HEK293T (cell line): ENCODE data around the gene WDR1.

Experiments used
- CTCF ChIA-PET: fragments of 350-600 bp; formaldehyde crosslinking; extraction: SDS; loops from one replicate; lab custom pipeline; 2021; ENCODE audit warnings: antibody characterized with exemption, inconsistent platforms; lab: Yijun Ruan, JAX
- POLR2A ChIA-PET: fragments of 350-600 bp; formaldehyde crosslinking; extraction: SDS; loops from one replicate; lab custom pipeline; 2020; ENCODE audit warnings: antibody characterized with exemption, inconsistent platforms; lab: Yijun Ruan, JAX
- DNase-seq: peaks from one replicate; pipeline ENCODE4 v3.0.0; 2012; ENCODE audit warnings: mixed read lengths; ENCODE audit errors: extremely low spot score
- ARNT ChIP-seq: fragments of 450-650 bp; IDR thresholded peaks from 2 replicates; pipeline ENCODE4 v1.6.1; 2017; ENCODE audit warnings: mild to moderate bottlenecking
- BHLHE40 ChIP-seq: fragments of 450-650 bp; IDR thresholded peaks from 2 replicates; pipeline ENCODE4 v1.6.1; 2016; ENCODE audit warnings: mild to moderate bottlenecking, moderate library complexity, borderline replicate concordance
- CTBP1 ChIP-seq: fragments of 450-650 bp; IDR thresholded peaks from 2 replicates; pipeline ENCODE4 v1.6.1; 2016; ENCODE audit warnings: borderline replicate concordance
- ELF4 ChIP-seq: fragments of 450-650 bp; IDR thresholded peaks from 2 replicates; pipeline ENCODE4 v1.6.1; 2017; ENCODE audit warnings: antibody characterized with exemption
- FOXA1 ChIP-seq: fragments of 450-650 bp; IDR thresholded peaks from 2 replicates; pipeline ENCODE4 v1.6.1; 2016; ENCODE audit warnings: mild to moderate bottlenecking
- FOXK2 ChIP-seq: fragments of 450-650 bp; IDR thresholded peaks from 2 replicates; pipeline ENCODE4 v1.6.1; 2016; ENCODE audit warnings: mild to moderate bottlenecking
- FOXM1 ChIP-seq: fragments of 450-650 bp; IDR thresholded peaks from 2 replicates; pipeline ENCODE4 v1.6.1; 2017; ENCODE audit warnings: mild to moderate bottlenecking, borderline replicate concordance
- HDGF ChIP-seq: fragments of 450-650 bp; IDR thresholded peaks from 2 replicates; pipeline ENCODE4 v1.6.1; 2017; ENCODE audit warnings: antibody characterized with exemption, borderline replicate concordance
- L3MBTL2 ChIP-seq: fragments of 450-650 bp; conservative IDR thresholded peaks from 2 replicates; pipeline ENCODE4 v1.6.1; 2016; ENCODE audit warnings: mild to moderate bottlenecking
- LEF1 ChIP-seq: fragments of 450-650 bp; IDR thresholded peaks from 2 replicates; pipeline ENCODE4 v1.6.1; 2017; ENCODE audit warnings: mild to moderate bottlenecking, borderline replicate concordance
- NFRKB ChIP-seq: fragments of 450-650 bp; IDR thresholded peaks from 2 replicates; pipeline ENCODE4 v1.6.1; 2016; ENCODE audit warnings: mild to moderate bottlenecking, moderate library complexity
- SP1 ChIP-seq: fragments of 450-650 bp; IDR thresholded peaks from 2 replicates; pipeline ENCODE4 v1.6.1; 2017
- SUZ12 ChIP-seq: fragments of 450-650 bp; IDR thresholded peaks from 2 replicates; pipeline ENCODE4 v1.6.1; 2016; ENCODE audit warnings: mild to moderate bottlenecking
- TARDBP ChIP-seq: fragments of 450-650 bp; IDR thresholded peaks from 2 replicates; pipeline ENCODE4 v1.6.1; 2016
- ZNF384 ChIP-seq: fragments of 450-650 bp; IDR thresholded peaks from 2 replicates; pipeline ENCODE4 v1.6.1; 2016
- TF ChIP-seq, protein P1 (sequence below): fragments of 450-650 bp; IDR thresholded peaks from 2 replicates; pipeline ENCODE4 v1.6.1; 2016

Gene WDR1

DNA sequence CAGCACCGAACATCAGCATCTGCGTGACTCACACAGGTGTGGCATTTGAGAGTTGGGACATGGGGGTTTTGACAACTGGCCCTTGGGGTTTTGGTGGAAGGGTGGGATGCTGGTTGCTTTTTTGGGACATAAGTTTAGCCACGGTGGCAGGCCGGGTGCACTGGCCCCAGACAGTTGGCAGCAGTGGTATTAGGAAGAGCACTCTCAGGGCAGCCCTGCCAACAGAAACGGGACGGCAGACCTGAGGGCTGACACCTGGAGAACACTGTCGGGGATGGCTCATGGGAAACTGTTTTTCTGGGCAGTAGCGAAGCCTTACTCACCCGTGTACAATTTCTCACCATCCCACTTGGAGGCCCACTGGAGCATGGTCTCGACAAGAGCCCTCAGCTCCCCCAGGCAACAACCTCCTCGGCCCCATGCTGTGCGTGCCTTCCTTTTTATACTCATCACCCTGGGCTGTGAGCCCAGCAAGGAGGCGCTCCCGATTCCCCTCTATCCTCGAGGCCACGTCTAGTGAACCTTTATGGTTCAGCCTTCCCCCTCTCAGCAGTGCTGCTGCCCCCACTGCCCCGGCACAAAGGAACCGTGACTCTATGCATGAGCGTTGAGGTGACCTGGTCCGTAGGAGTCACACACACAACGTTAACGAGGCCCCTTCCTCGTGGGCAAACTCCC lies 30.6 kb downstream of the WDR1 start:
- ChIA-PET CTCF (no interaction called here), POLR2A (no interaction called here)
- DNase-seq: no peak
- TF ChIP-seq SUZ12 (no peak), L3MBTL2 (no peak), FOXA1 (no peak), FOXM1 (no peak), CTBP1 (no peak), ELF4 (no peak), FOXK2 (no peak), LEF1 (no peak), ZNF384 (no peak), TARDBP (no peak), NFRKB (no peak), SP1 (no peak), BHLHE40 (no peak), ARNT (no peak), HDGF (no peak)
- TF ChIP-seq, protein P1, sequence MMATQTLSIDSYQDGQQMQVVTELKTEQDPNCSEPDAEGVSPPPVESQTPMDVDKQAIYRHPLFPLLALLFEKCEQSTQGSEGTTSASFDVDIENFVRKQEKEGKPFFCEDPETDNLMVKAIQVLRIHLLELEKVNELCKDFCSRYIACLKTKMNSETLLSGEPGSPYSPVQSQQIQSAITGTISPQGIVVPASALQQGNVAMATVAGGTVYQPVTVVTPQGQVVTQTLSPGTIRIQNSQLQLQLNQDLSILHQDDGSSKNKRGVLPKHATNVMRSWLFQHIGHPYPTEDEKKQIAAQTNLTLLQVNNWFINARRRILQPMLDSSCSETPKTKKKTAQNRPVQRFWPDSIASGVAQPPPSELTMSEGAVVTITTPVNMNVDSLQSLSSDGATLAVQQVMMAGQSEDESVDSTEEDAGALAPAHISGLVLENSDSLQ: no peak

DNA sequence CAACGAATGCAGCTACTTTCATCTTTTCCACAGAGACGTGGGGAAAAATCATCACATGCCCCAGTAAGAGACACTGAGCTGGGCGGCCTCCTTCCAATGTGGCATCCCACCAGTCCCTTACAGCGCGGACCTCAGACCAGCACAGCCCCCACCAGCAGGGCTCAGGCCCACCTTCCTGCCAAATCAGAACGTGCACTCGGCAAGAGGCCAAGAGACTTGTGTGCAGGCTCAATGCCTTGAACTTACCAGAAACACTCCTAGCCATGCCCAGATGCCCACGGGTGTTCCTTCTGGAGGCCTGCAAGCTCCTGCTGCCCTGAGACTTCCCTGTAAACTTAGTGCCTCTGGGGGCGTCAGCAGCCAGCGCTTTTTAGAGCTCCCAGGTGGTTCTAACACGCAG lies 31.2 kb downstream of the WDR1 start:
- DNase-seq: no peak
- ChIA-PET CTCF (no interaction called here), POLR2A (no interaction called here)
- no peak for TF ChIP-seq HDGF
- no peak for TF ChIP-seq FOXM1
- TF ChIP-seq CTBP1: no peak
- no peak for TF ChIP-seq SUZ12
- no peak for TF ChIP-seq ZNF384
- TF ChIP-seq ARNT: no peak
- no peak for TF ChIP-seq TARDBP
- no peak for TF ChIP-seq ELF4
- no peak for TF ChIP-seq NFRKB
- no peak for TF ChIP-seq LEF1
- no peak for TF ChIP-seq FOXK2
- no peak for TF ChIP-seq FOXA1
- TF ChIP-seq BHLHE40: no peak
- no peak for TF ChIP-seq SP1
- TF ChIP-seq L3MBTL2: no peak
- TF ChIP-seq, protein P1: no peak

DNA sequence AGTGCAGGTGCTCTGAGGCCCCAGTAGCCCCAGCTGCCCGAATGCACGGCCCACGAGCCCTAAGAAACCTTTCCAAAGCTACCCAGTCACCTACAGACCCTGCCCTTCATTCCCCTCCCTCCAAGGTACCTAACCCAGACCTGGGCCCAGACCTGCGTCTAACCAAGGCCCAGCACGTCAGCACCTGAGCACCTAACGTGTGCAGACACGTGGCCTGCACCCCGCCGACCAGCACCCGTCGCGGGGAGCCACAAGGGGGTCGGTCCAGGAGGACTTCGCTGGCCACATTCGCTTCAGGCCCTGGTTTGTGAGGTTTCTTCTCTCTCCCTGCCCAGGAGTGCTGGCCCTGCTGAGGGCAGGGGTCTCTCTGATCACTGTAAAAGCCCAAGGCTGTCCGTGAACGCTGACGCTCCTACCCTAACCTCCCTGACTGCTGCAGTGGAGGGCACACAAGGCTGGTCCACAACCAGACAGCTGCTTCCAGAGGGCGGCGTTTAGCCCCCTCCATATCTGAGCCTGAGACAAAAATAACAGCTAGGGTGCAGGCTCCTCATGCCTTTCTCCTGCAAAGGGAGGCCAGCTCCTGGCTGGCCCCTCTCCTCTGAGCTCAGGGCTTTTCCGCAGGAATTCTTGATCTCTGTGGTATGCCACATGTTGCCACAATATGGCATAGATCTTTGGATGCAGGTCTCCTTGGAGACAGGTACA lies 31.8 kb downstream of the WDR1 start:
- no peak for TF ChIP-seq FOXK2
- no peak for TF ChIP-seq ARNT
- ChIA-PET CTCF (no interaction called here), POLR2A (interaction anchor here (0.8 kb wide), 1 partner anchor 32 kb away, joined by 4 read pairs; the partner anchor contains the start of gene WDR1)
- DNase-seq: no peak

DNA sequence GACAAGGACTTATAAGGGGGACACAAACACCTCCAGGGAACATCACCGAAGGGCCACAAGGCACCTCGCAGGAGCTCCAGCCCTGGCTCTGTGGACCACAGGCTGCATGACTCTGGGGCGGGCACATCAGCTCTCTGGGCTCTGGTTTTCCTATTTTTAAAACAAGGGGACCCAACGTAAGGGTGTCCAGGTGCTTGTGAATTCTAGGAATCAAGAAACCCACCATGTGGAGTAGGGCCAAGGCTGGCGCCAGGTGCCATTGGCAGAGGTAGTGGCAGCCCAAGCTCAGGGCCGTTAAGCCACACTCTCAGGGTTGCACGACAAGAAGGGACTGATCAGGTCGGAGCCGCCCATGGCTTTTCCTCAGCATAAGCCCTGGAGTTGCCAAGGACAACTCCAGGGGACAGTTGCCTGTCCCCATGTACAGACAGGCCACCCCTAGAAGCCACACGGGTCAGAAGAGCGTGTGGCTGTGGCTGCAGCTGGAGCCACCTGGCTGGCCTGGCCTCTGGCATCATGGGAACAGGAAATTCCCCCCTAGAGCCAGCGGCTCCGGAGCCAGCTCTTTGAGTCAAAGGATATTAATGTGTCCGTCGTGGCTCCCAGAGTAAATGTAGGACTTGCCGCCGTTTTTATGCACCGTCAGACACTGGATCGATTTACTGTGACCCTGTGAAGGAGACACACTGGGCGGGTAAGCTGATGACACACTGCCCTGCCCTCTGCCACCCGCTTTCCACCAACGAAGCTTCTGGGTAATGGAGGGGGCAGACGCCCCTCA lies 32.5 kb downstream of the WDR1 start:
- no peak for DNase-seq
- ChIA-PET CTCF (no interaction called here), POLR2A (interaction anchor here (0.8 kb wide), 1 partner anchor 33 kb away, joined by 4 read pairs; the partner anchor contains the start of gene WDR1)
- TF ChIP-seq FOXK2 (no peak), SUZ12 (no peak), BHLHE40 (no peak)

DNA sequence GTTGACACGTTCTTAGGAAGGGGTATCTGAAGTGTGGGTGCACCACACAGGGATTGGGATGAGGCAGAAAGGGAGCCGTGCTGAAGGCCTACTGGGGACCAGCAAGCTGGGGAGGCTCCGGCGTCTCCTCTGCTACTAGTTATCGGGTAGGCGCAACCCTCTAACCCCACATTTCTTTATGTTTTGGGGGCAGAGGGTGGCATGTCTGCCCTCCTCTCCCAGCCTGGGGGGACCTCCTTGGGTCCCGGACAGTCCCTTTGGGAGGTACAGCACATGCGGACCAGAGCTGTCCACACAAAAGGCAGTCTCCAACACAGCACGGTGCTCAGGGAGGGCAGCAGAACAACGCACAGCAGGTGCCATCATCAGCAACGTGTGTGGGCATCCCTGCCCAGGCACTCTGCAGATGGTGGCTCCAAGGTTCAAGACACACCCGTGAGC lies 33.2 kb downstream of the WDR1 start:
- ChIA-PET CTCF (no interaction called here), POLR2A (no interaction called here)
- no peak for DNase-seq
- TF ChIP-seq ELF4 (no peak), TARDBP (no peak), NFRKB (no peak), SP1 (no peak), CTBP1 (no peak), BHLHE40 (no peak)
- TF ChIP-seq, protein P1: no peak
